HEK293 (cell line): ENCODE data around the gene NXPH4.

Experiments
- CTCF ChIA-PET: fragments of 350-600 bp; formaldehyde crosslinking; extraction: SDS; loops from one replicate; lab custom pipeline; 2021; ENCODE audit warnings: antibody characterized with exemption; lab: Yijun Ruan, JAX
- POLR2A ChIA-PET: fragments of 300-600 bp; formaldehyde crosslinking; extraction: SDS; loops from one replicate; lab custom pipeline; 2020; ENCODE audit warnings: antibody characterized with exemption, inconsistent platforms; lab: Yijun Ruan, JAX
- H3K27ac ChIP-seq: fragments of 200-500 bp; sonication (Bioruptor generic); 2 replicates; pipeline ENCODE4 v1.5.1; 2014; ENCODE audit warnings: low read depth, low read length, control low read depth, inconsistent platforms; ENCODE audit errors: extremely low read depth
- H3K36me3 ChIP-seq, 2 experiments: fragments of 200-500 bp in 1 of 2; sonication (Bioruptor generic) in 1 of 2; 1 replicate in 1 of 2; 2 replicates in 1 of 2; pipeline ENCODE4 v1.5.1; 2014 to 2017; ENCODE audit warnings: inconsistent platforms in 2 of 2, low read length in 2 of 2; ENCODE audit not compliant: control insufficient read depth in 2 of 2, insufficient read depth in 1 of 2
- H3K4me1 ChIP-seq: fragments of 200-500 bp; sonication (Bioruptor generic); 2 replicates; pipeline ENCODE4 v1.5.1; 2014; ENCODE audit warnings: mild to moderate bottlenecking, low read length, inconsistent platforms; ENCODE audit not compliant: control insufficient read depth, insufficient read depth
- H3K4me3 ChIP-seq: 2 replicates; pipeline ENCODE4 v1.5.1; 2011; ENCODE audit warnings: low read depth, mild to moderate bottlenecking, control low read depth, low read length, moderate library complexity
- H3K9me3 ChIP-seq: fragments of 200-500 bp; sonication (Bioruptor generic); 2 replicates; pipeline ENCODE4 v1.5.1; 2014; ENCODE audit warnings: low read depth, low read length, inconsistent platforms; ENCODE audit not compliant: control insufficient read depth, insufficient read depth
- GLIS1 ChIP-seq: fragments of 450-650 bp; formaldehyde crosslinking; IDR thresholded peaks from 2 replicates; pipeline ENCODE4 v1.5.1; 2016; ENCODE audit warnings: missing biosample characterization, missing genetic modification characterization
- HOXC10 ChIP-seq: sonication (generic); formaldehyde crosslinking; IDR thresholded peaks from 2 replicates; pipeline ENCODE4 v1.8.1; 2023; ENCODE audit warnings: mild to moderate bottlenecking, missing genetic modification reagents
- HOXD13 ChIP-seq: sonication (generic); formaldehyde crosslinking; IDR thresholded peaks from 2 replicates; pipeline ENCODE4 v1.8.0; 2022; ENCODE audit warnings: missing genetic modification reagents, borderline replicate concordance
- OSR2 ChIP-seq: fragments of 450-650 bp; formaldehyde crosslinking; IDR thresholded peaks from 2 replicates; pipeline ENCODE4 v1.5.1; 2016; ENCODE audit warnings: missing biosample characterization, missing genetic modification characterization
- PBX3 ChIP-seq: sonication (generic); formaldehyde crosslinking; IDR thresholded peaks from 2 replicates; pipeline ENCODE4 v1.8.1; 2022; ENCODE audit warnings: mild to moderate bottlenecking, moderate library complexity, missing genetic modification reagents
- PRDM6 ChIP-seq: fragments of 450-650 bp; formaldehyde crosslinking; IDR thresholded peaks from 2 replicates; pipeline ENCODE4 v1.5.1; 2017; ENCODE audit warnings: missing biosample characterization, missing genetic modification characterization
- RBAK ChIP-seq: fragments of 450-650 bp; formaldehyde crosslinking; IDR thresholded peaks from 2 replicates; pipeline ENCODE4 v1.5.1; 2016; ENCODE audit warnings: missing biosample characterization, missing genetic modification characterization
- REPIN1 ChIP-seq: fragments of 450-650 bp; formaldehyde crosslinking; IDR thresholded peaks from 2 replicates; pipeline ENCODE4 v1.5.1; 2017; ENCODE audit warnings: missing biosample characterization, missing genetic modification characterization, low read depth
- WT1 ChIP-seq: fragments of 450-650 bp; formaldehyde crosslinking; IDR thresholded peaks from 2 replicates; pipeline ENCODE4 v1.5.1; 2016; ENCODE audit warnings: missing biosample characterization, missing genetic modification characterization
- YY1 ChIP-seq: fragments of 450-650 bp; formaldehyde crosslinking; IDR thresholded peaks from 2 replicates; pipeline ENCODE4 v1.5.1; 2018; ENCODE audit warnings: missing biosample characterization, missing genetic modification characterization
- ZBTB17 ChIP-seq: fragments of 450-650 bp; formaldehyde crosslinking; IDR thresholded peaks from 2 replicates; pipeline ENCODE4 v1.5.1; 2016; ENCODE audit warnings: missing biosample characterization, missing genetic modification characterization
- ZBTB21 ChIP-seq: fragments of 450-650 bp; formaldehyde crosslinking; IDR thresholded peaks from 2 replicates; pipeline ENCODE4 v1.5.1; 2017; ENCODE audit warnings: missing biosample characterization, missing genetic modification characterization
- ZBTB48 ChIP-seq: fragments of 450-650 bp; formaldehyde crosslinking; IDR thresholded peaks from 2 replicates; pipeline ENCODE4 v1.5.1; 2016; ENCODE audit warnings: missing biosample characterization, missing genetic modification characterization
- ZFP37 ChIP-seq: fragments of 450-650 bp; formaldehyde crosslinking; IDR thresholded peaks from 2 replicates; pipeline ENCODE4 v1.5.1; 2016; ENCODE audit warnings: missing biosample characterization, missing genetic modification characterization
- ZNF112 ChIP-seq: fragments of 450-650 bp; formaldehyde crosslinking; IDR thresholded peaks from 2 replicates; pipeline ENCODE4 v1.5.0; 2017; ENCODE audit warnings: missing biosample characterization, missing genetic modification characterization
- ZNF114 ChIP-seq: fragments of 450-650 bp; formaldehyde crosslinking; IDR thresholded peaks from 2 replicates; pipeline ENCODE4 v1.5.0; 2017; ENCODE audit warnings: missing biosample characterization, missing genetic modification characterization
- ZNF121 ChIP-seq: fragments of 450-650 bp; formaldehyde crosslinking; IDR thresholded peaks from 2 replicates; pipeline ENCODE4 v1.5.1; 2016; ENCODE audit warnings: missing biosample characterization, missing genetic modification characterization
- ZNF138 ChIP-seq: fragments of 450-650 bp; formaldehyde crosslinking; IDR thresholded peaks from 2 replicates; pipeline ENCODE4 v1.5.1; 2016; ENCODE audit warnings: missing biosample characterization, missing genetic modification characterization, borderline replicate concordance
- ZNF16 ChIP-seq: fragments of 450-650 bp; formaldehyde crosslinking; IDR thresholded peaks from 2 replicates; pipeline ENCODE4 v1.5.1; 2016; ENCODE audit warnings: low read depth, missing biosample characterization, missing genetic modification characterization
- ZNF184 ChIP-seq: fragments of 450-650 bp; IDR thresholded peaks from 2 replicates; pipeline ENCODE4 v1.5.1; 2018; ENCODE audit warnings: missing biosample characterization, mild to moderate bottlenecking, missing genetic modification characterization
- ZNF2 ChIP-seq: fragments of 450-650 bp; formaldehyde crosslinking; IDR thresholded peaks from 2 replicates; pipeline ENCODE4 v1.5.1; 2016; ENCODE audit warnings: missing biosample characterization, missing genetic modification characterization
- ZNF26 ChIP-seq: fragments of 450-650 bp; formaldehyde crosslinking; IDR thresholded peaks from 2 replicates; pipeline ENCODE4 v1.5.1; 2016; ENCODE audit warnings: missing biosample characterization, missing genetic modification characterization
- ZNF324 ChIP-seq: fragments of 450-650 bp; formaldehyde crosslinking; IDR thresholded peaks from 2 replicates; pipeline ENCODE4 v1.5.1; 2016; ENCODE audit warnings: missing biosample characterization, missing genetic modification characterization
- ZNF362 ChIP-seq: fragments of 450-650 bp; formaldehyde crosslinking; IDR thresholded peaks from 2 replicates; pipeline ENCODE4 v1.5.1; 2016; ENCODE audit warnings: missing biosample characterization, missing genetic modification characterization
- ZNF433 ChIP-seq: fragments of 450-650 bp; formaldehyde crosslinking; IDR thresholded peaks from 2 replicates; pipeline ENCODE4 v1.5.1; 2016; ENCODE audit warnings: missing biosample characterization, missing genetic modification characterization, low read depth
- ZNF548 ChIP-seq: fragments of 450-650 bp; formaldehyde crosslinking; IDR thresholded peaks from 2 replicates; pipeline ENCODE4 v1.5.1; 2016; ENCODE audit warnings: missing biosample characterization, missing genetic modification characterization
- ZNF571 ChIP-seq: fragments of 450-650 bp; formaldehyde crosslinking; IDR thresholded peaks from 2 replicates; pipeline ENCODE4 v1.5.0; 2017; ENCODE audit warnings: missing biosample characterization, missing genetic modification characterization
- ZNF624 ChIP-seq: fragments of 450-650 bp; formaldehyde crosslinking; IDR thresholded peaks from 2 replicates; pipeline ENCODE4 v1.5.1; 2017; ENCODE audit warnings: missing biosample characterization, missing genetic modification characterization
- ZNF830 ChIP-seq: fragments of 450-650 bp; IDR thresholded peaks from 2 replicates; pipeline ENCODE4 v1.5.0; 2018; ENCODE audit warnings: missing biosample characterization, missing genetic modification characterization, low read depth, mild to moderate bottlenecking, moderate library complexity
- ZSCAN16 ChIP-seq: fragments of 450-650 bp; formaldehyde crosslinking; IDR thresholded peaks from 2 replicates; pipeline ENCODE4 v1.5.1; 2016; ENCODE audit warnings: missing biosample characterization, missing genetic modification characterization
- TF ChIP-seq, protein P1 (sequence below): fragments of 450-650 bp; formaldehyde crosslinking; IDR thresholded peaks from 2 replicates; pipeline ENCODE4 v1.5.1; 2016; ENCODE audit warnings: missing biosample characterization, missing genetic modification characterization, low read depth
- TF ChIP-seq, protein P2 (sequence below): fragments of 450-650 bp; formaldehyde crosslinking; IDR thresholded peaks from 2 replicates; pipeline ENCODE4 v1.5.1; 2016; ENCODE audit warnings: missing biosample characterization, missing genetic modification characterization

NXPH4 gene

GRCh38 chr12:57261428-57261865 lies 44.9 kb downstream of the NXPH4 start:
- H3K27ac ChIP-seq: no peak overlapping the region
- CTCF ChIA-PET: interaction anchor here (0.6 to 8.8 kb wide), 7 partner anchors 10 to 192 kb away, joined by 3 to 151 read pairs (median 4); partner anchors contain the start of gene INHBE
- no peak overlapping the region for H3K4me3 ChIP-seq
- peaks cover 13% of the 10 kb centered on the region; the same call in 1 of the 2 replicates for H3K4me1 ChIP-seq
- POLR2A ChIA-PET: no interaction called here
- H3K36me3 ChIP-seq: peaks cover 9 to 64% of the 10 kb centered on the region in 2 experiments
- H3K9me3 ChIP-seq: no peaks in the 10 kb centered on the region
- TF ChIP-seq ZFP37 (no peak), ZBTB17 (tag by site-specific recombination) (peak; percentile 50; the same call in 1 of the 2 replicates), ZNF16 (tag by site-specific recombination) (no peak), ZNF114 (no peak), ZNF624 (no peak), WT1 (peak; percentile 89), ZNF362 (peak; percentile 43; the same call in 1 of the 2 replicates), PRDM6 (tag by site-specific recombination) (no peak), ZNF433 (tag by site-specific recombination) (no peak), HOXD13 (no peak), ZNF324 (tag by site-specific recombination) (no peak), ZBTB21 (tag by site-specific recombination) (no peak), ZNF2 (tag by site-specific recombination) (no peak), ZNF830 (tag by site-specific recombination) (no peak), ZSCAN16 (tag by site-specific recombination) (no peak), OSR2 (peak; percentile 70), GLIS1 (tag by site-specific recombination) (peak; percentile 91), YY1 (no peak), ZBTB48 (tag by site-specific recombination) (no peak), ZNF112 (tag by site-specific recombination) (no peak), ZNF184 (tag by site-specific recombination) (no peak), ZNF26 (no peak), REPIN1 (tag by site-specific recombination) (no peak), HOXC10 (no peak), ZNF571 (no peak), ZNF548 (tag by site-specific recombination) (no peak), ZNF121 (tag by site-specific recombination) (no peak), PBX3 (CRISPR knock-in tag) (no peak), RBAK (tag by site-specific recombination) (no peak), ZNF138 (tag by site-specific recombination) (no peak)
- TF ChIP-seq, protein P1, sequence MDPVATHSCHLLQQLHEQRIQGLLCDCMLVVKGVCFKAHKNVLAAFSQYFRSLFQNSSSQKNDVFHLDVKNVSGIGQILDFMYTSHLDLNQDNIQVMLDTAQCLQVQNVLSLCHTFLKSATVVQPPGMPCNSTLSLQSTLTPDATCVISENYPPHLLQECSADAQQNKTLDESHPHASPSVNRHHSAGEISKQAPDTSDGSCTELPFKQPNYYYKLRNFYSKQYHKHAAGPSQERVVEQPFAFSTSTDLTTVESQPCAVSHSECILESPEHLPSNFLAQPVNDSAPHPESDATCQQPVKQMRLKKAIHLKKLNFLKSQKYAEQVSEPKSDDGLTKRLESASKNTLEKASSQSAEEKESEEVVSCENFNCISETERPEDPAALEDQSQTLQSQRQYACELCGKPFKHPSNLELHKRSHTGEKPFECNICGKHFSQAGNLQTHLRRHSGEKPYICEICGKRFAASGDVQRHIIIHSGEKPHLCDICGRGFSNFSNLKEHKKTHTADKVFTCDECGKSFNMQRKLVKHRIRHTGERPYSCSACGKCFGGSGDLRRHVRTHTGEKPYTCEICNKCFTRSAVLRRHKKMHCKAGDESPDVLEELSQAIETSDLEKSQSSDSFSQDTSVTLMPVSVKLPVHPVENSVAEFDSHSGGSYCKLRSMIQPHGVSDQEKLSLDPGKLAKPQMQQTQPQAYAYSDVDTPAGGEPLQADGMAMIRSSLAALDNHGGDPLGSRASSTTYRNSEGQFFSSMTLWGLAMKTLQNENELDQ: no peak
- TF ChIP-seq, protein P2, sequence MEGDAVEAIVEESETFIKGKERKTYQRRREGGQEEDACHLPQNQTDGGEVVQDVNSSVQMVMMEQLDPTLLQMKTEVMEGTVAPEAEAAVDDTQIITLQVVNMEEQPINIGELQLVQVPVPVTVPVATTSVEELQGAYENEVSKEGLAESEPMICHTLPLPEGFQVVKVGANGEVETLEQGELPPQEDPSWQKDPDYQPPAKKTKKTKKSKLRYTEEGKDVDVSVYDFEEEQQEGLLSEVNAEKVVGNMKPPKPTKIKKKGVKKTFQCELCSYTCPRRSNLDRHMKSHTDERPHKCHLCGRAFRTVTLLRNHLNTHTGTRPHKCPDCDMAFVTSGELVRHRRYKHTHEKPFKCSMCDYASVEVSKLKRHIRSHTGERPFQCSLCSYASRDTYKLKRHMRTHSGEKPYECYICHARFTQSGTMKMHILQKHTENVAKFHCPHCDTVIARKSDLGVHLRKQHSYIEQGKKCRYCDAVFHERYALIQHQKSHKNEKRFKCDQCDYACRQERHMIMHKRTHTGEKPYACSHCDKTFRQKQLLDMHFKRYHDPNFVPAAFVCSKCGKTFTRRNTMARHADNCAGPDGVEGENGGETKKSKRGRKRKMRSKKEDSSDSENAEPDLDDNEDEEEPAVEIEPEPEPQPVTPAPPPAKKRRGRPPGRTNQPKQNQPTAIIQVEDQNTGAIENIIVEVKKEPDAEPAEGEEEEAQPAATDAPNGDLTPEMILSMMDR: no peak
